BE2C (cell line): ENCODE measurements around the gene RHEBL1.

Source experiments
- DNase-seq: peaks from one replicate; pipeline ENCODE4 v3.0.0-alpha.2; 2020
- H3K27me3 ChIP-seq: fragments of 250-450 bp; sonication (Bioruptor Pico); 2 replicates; pipeline ENCODE4 v1.5.1; 2020; ENCODE audit warnings: mild to moderate bottlenecking
- H3K36me3 ChIP-seq: fragments of 250-450 bp; sonication (Bioruptor Pico); 2 replicates; pipeline ENCODE4 v1.5.1; 2020; ENCODE audit warnings: mild to moderate bottlenecking
- H3K4me1 ChIP-seq: fragments of 250-450 bp; sonication (Bioruptor Pico); 2 replicates; pipeline ENCODE4 v1.5.1; 2020
- H3K4me3 ChIP-seq: 2 replicates; pipeline ENCODE4 v1.5.1; 2011; ENCODE audit warnings: low read depth, low read length
- H3K9me3 ChIP-seq: fragments of 250-450 bp; sonication (Bioruptor Pico); 2 replicates; pipeline ENCODE4 v1.5.1; 2020
- TF ChIP-seq, protein P1 (sequence below): IDR thresholded peaks from 2 replicates; pipeline ENCODE4 v1.5.1; 2012; ENCODE audit warnings: mild to moderate bottlenecking, low read depth, low read length

The RHEBL1 gene

DNA sequence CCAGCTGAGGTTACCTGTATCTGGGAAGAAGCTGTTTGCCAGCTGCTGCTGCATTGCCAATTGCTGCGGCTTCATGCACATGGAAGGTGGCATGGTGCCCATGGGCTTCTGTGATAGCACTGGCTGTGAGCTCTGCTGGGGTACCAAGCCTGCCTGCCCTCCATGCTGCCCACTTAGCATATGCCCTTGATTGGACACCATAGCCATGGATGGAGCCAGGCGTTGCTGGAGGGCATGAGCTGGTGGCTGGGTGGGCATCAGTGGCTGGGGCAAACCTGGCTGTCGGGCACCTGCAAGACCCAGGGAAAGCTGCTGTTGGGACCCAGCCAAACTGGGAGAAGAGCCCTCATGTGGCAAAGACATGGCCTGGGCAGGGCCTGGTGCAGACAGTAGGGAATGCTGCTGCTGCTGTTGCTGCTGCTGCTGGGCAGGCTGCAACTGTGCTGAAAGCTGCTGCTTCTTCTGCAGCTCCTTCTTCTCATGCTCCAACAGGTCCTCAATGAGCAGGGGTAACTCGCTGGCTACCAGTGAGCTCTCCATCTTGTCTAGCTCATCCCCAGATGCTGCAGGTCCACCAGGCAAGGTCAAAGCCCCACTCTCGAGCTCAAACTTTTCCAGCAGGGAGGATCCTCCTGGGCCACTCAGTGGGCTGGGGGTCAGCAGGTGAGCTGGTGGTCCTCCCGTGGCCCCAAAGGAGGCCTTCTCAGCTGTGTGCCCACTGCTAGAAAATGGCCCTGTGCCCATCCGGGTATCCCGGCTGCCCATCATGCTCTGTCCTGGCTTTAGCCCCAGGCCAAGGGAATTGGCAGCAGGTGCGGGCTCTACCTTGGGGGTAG, 32.5 kb downstream of the RHEBL1 start:
- H3K4me3 ChIP-seq: no peak overlapping the region
- H3K9me3 ChIP-seq: no peaks in the 10 kb centered on the region
- no peak for DNase-seq
- no peaks in the 10 kb centered on the region for H3K4me1 ChIP-seq
- no peaks in the 10 kb centered on the region for H3K27me3 ChIP-seq
- TF ChIP-seq, protein P1, sequence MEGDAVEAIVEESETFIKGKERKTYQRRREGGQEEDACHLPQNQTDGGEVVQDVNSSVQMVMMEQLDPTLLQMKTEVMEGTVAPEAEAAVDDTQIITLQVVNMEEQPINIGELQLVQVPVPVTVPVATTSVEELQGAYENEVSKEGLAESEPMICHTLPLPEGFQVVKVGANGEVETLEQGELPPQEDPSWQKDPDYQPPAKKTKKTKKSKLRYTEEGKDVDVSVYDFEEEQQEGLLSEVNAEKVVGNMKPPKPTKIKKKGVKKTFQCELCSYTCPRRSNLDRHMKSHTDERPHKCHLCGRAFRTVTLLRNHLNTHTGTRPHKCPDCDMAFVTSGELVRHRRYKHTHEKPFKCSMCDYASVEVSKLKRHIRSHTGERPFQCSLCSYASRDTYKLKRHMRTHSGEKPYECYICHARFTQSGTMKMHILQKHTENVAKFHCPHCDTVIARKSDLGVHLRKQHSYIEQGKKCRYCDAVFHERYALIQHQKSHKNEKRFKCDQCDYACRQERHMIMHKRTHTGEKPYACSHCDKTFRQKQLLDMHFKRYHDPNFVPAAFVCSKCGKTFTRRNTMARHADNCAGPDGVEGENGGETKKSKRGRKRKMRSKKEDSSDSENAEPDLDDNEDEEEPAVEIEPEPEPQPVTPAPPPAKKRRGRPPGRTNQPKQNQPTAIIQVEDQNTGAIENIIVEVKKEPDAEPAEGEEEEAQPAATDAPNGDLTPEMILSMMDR: no peak
- peaks cover 96% of the 10 kb centered on the region for H3K36me3 ChIP-seq

DNA sequence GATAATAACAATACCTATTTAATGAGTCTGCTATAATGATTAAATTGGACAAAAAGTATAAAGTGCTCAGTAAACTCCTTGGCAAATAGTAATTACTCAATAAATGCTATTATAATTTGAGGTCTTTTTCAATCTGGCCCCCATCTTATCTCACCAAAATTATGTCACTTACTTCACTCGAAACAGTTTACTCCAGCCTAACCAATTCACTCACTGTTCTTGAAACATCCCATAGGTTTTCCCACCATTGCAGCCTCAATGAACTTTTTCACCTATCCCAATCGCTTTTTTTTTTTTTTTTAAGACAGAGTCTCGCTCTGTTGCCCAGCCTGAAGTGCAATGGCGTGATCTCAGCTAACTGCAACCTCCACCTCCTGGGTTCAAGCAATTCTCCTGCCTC, 33.8 kb downstream of the RHEBL1 start:
- TF ChIP-seq, protein P1: no peak
- peaks cover 96% of the 10 kb centered on the region for H3K36me3 ChIP-seq
- no peak for DNase-seq

DNA sequence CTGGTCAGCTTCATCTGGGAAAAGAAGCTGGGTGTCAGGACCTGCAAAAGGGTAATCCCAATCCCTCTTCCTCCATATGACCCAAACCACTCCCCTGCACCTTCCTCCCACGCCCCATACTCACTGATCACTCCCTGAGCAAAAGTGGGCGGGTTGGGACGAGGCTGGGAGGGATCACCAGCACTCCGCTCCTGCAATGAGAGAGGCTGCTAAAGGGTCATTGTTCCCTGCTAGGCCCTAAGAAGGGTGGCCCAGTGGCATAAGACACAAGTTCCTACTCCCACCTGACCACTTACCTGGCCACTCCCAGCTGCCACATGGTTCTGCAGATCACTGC, 35.5 kb downstream of the RHEBL1 start:
- H3K27me3 ChIP-seq: no peaks in the 10 kb centered on the region
- TF ChIP-seq, protein P1: no peak
- H3K36me3 ChIP-seq: peaks cover 93% of the 10 kb centered on the region
- no peak for DNase-seq
- H3K4me3 ChIP-seq: no peak overlapping the region
- H3K4me1 ChIP-seq: no peaks in the 10 kb centered on the region
- H3K9me3 ChIP-seq: no peaks in the 10 kb centered on the region

More for the DNA sequence above, 33.8 kb downstream of the RHEBL1 start:
- Histone ChIP-seq H3K4me1 (no peaks in the 10 kb centered on the region), H3K9me3 (no peaks in the 10 kb centered on the region), H3K27me3 (no peaks in the 10 kb centered on the region), H3K4me3 (no peak overlapping the region)

DNA sequence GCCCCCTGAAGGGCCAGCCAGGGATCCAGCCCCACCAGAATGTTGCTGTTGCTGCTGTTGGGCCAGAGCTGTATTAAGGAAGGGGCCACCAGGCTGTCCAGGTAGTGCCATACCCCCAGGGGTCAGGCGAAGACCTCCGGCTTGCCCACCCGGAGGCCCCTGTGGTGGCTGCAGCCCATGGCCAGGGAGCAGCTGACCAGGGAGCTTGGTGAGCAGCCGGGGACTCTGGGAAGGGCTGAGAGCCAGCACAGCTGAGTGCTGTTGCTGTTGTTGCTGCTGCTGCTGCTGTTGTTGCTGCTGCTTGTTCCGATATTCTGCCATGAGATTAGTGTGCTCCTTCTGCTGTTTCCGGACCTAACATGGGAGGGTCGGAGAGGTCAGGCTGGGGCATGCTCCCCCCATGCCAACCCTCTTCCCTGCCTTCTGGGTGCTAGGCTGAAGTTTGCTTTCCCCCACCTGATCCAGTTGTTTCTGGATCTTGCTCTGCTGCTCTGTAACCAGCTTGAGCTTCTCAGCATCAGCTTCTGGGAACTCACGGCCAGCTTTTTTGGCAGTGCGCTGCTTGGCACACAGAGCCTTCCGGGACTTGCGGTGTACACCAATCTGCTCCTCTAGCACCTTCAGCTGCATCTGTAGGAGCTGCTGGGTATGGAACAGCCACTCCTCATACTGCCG, 36.0 kb downstream of the RHEBL1 start:
- no peaks in the 10 kb centered on the region for H3K9me3 ChIP-seq
- no peaks in the 10 kb centered on the region for H3K4me1 ChIP-seq
- no peak overlapping the region for H3K4me3 ChIP-seq
- peaks cover 93% of the 10 kb centered on the region for H3K36me3 ChIP-seq
- TF ChIP-seq, protein P1: no peak
- H3K27me3 ChIP-seq: no peaks in the 10 kb centered on the region
- no peak for DNase-seq

DNA sequence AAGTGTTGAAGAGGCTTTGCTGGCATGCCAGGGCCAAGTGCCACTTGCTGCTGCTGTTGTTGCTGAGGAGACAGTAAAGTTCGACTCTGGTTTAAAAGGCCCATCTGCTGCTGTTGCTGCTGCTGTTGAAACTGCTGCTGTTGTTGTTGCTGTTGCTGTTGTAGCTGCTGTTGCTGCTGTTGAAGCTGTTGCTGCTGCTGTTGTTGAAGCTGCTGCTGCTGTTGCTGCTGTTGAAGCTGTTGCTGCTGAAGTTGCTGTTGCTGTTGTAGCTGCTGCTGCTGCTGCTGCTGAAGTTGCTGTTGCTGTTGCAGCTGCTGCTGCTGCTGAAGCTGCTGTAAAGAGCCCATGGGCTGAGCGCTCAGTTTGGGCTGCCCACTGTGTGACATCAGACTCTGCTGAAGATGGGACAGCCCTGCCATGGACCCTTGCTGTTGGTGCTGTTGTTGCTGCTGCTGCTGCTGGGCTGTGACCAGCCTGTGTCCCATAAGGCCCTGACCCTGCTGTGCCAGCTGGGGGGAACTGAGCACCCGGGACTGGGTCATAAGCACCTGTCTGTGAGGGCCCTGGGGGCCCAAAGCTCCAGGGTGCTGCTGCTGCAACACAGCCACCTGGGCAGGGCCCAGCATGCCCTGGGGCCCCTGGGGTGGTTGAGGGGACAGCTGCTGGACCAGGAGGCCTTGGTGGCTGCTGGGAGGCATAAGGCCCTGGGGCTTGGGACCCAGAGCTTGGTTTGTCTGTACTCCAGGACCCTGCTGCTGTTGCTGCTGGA, 36.9 kb downstream of the RHEBL1 start:
- Histone ChIP-seq H3K27me3 (no peaks in the 10 kb centered on the region), H3K4me1 (no peaks in the 10 kb centered on the region), H3K36me3 (peaks cover 93% of the 10 kb centered on the region), H3K9me3 (no peaks in the 10 kb centered on the region), H3K4me3 (no peak overlapping the region)
- no peak for DNase-seq
- TF ChIP-seq, protein P1: no peak
